Liver (tissue), 9 donors: ENCODE measurements around the gene CFAP69. TPM values are rescaled to one million over a fixed set of nuclear protein-coding genes. Genes with fewer than 3 reads are reported as not detected.

Experiments
- DNase-seq: peaks from one replicate; pipeline ENCODE4 v3.0.0-alpha.2; 2017; ENCODE audit warnings: low spot score
- H3K27ac ChIP-seq, 2 donors: one replicate each; pipeline ENCODE4 v1.7.0; 2013; ENCODE audit warnings: inconsistent platforms in 2 of 2, low read length in 2 of 2, control low read depth in 1 of 2, low read depth in 1 of 2, mild to moderate bottlenecking in 1 of 2
- H3K27me3 ChIP-seq, 4 donors: one replicate each; pipeline versions ENCODE4 v1.6.1 to v1.7.0; 2013; ENCODE audit warnings: low read length in 3 of 4, inconsistent platforms in 1 of 4, mild to moderate bottlenecking in 1 of 4, moderate library complexity in 1 of 4; ENCODE audit not compliant: control insufficient read depth in 4 of 4, insufficient read depth in 4 of 4
- H3K36me3 ChIP-seq, 4 donors: one replicate each; pipeline versions ENCODE4 v1.6.1 to v1.7.0; 2013; ENCODE audit warnings: low read length in 3 of 4, mild to moderate bottlenecking in 3 of 4, low read depth in 1 of 4, moderate library complexity in 1 of 4; ENCODE audit not compliant: control insufficient read depth in 4 of 4, insufficient read depth in 3 of 4
- H3K4me1 ChIP-seq, 4 donors: one replicate each; pipeline versions ENCODE4 v1.6.1 to v1.7.0; 2013; ENCODE audit warnings: low read length in 3 of 4, mild to moderate bottlenecking in 3 of 4, moderate library complexity in 1 of 4; ENCODE audit not compliant: control insufficient read depth in 4 of 4, insufficient read depth in 4 of 4
- H3K4me3 ChIP-seq, 3 donors: one replicate each; pipeline versions ENCODE4 v1.6.1 to v1.7.0; 2013; ENCODE audit warnings: low read length in 3 of 3, control low read depth in 1 of 3, low read depth in 1 of 3, mild to moderate bottlenecking in 1 of 3
- H3K9ac ChIP-seq, 2 donors: one replicate each; pipeline ENCODE4 v1.7.0; 2013; ENCODE audit warnings: low read length in 2 of 2, mild to moderate bottlenecking in 2 of 2, moderate library complexity in 2 of 2, control low read depth in 1 of 2, low read depth in 1 of 2
- H3K9me3 ChIP-seq, 4 donors: one replicate each; pipeline versions ENCODE4 v1.6.1 to v1.7.0; 2013; ENCODE audit warnings: low read length in 3 of 4; ENCODE audit not compliant: control insufficient read depth in 4 of 4
- EGR1 ChIP-seq, 2 donors: IDR thresholded peaks; 2 replicates each; pipeline ENCODE4 v1.6.1; 2016 to 2018; ENCODE audit warnings: antibody characterized with exemption in 2 of 2, low read depth in 2 of 2
- FOXA1 ChIP-seq: IDR thresholded peaks from 2 replicates; pipeline ENCODE4 v1.6.1; 2016; ENCODE audit warnings: antibody characterized with exemption
- HNF4A ChIP-seq, 2 donors: conservative IDR thresholded peaks; 2 replicates each; pipeline ENCODE4 v1.6.1; 2016; ENCODE audit warnings: antibody characterized with exemption in 2 of 2, mild to moderate bottlenecking in 2 of 2
- NR2F2 ChIP-seq: IDR thresholded peaks from 2 replicates; pipeline ENCODE4 v1.6.1; 2016; ENCODE audit warnings: antibody characterized with exemption
- RAD21 ChIP-seq, 2 donors: IDR thresholded peaks; 2 replicates each; pipeline ENCODE4 v1.6.1; 2016; ENCODE audit warnings: antibody characterized with exemption in 2 of 2, mild to moderate bottlenecking in 2 of 2
- RXRA ChIP-seq, 2 donors: IDR thresholded peaks; 2 replicates each; pipeline ENCODE4 v1.6.1; 2017 to 2018; ENCODE audit warnings: antibody characterized with exemption in 2 of 2, mild to moderate bottlenecking in 1 of 2
- SP1 ChIP-seq: IDR thresholded peaks from 2 replicates; pipeline ENCODE4 v1.6.1; 2018; ENCODE audit warnings: antibody characterized with exemption, mild to moderate bottlenecking
- YY1 ChIP-seq: IDR thresholded peaks from 2 replicates; pipeline ENCODE4 v1.6.1; 2016; ENCODE audit warnings: antibody characterized with exemption, mild to moderate bottlenecking
- WGBS: extraction: QIAGEN DNeasy Blood & Tissue Kit; methylation state at CpG from one replicate; pipeline ENCODE4 v1.1.7; 2013; 5-methylcytosine and 5-hydroxymethylcytosine counted together
- polyA plus RNA-seq, 2 donors: library from polyadenylated mRNA; stranded (reverse) in 1 of 2; unstranded in 1 of 2; fragments of 200-250 nt in 1 of 2; fragments of >200 nt in 1 of 2; fragmentation: Nextera tagmentation in 1 of 2; extraction: Ambion mirVana in 1 of 2; gene quantifications; one replicate each; pipeline versions ENCODE4 v1.2.1 to v1.2.3, GENCODE V29; 2013 to 2015
- total RNA-seq, 2 donors: library from RNA; depleted of rRNA; stranded (reverse); fragments of >200 nt; gene quantifications; one replicate each; pipeline ENCODE4 v1.2.3, GENCODE V29; 2014
- TF ChIP-seq, protein P1 (sequence below): IDR thresholded peaks from 2 replicates; pipeline ENCODE4 v1.6.1; 2016; ENCODE audit warnings: antibody characterized with exemption, mild to moderate bottlenecking
- TF ChIP-seq, protein P2 (sequence below): fragments of 150-350 bp; IDR thresholded peaks from 2 replicates; pipeline ENCODE4 v1.5.1; 2017; ENCODE audit warnings: improper control_type of control experiment, low read depth, low read length; ENCODE audit not compliant: missing input control
- TF ChIP-seq, protein P3 (sequence below): IDR thresholded peaks from 2 replicates; pipeline ENCODE4 v1.6.1; 2016; ENCODE audit warnings: antibody characterized with exemption
- TF ChIP-seq, protein P4 (sequence below): IDR thresholded peaks from 2 replicates; pipeline ENCODE4 v1.6.1; 2016; ENCODE audit warnings: antibody characterized with exemption
- donor health status: healthy.
- donor health status: healthy.
- donor health status: healthy.
- donor health status: healthy.
- donor health status: healthy.

CFAP69 gene
- total and polyA plus RNA-seq, 4 donors: 1.2 to 11.7 (median 4.1) TPM

DNA sequence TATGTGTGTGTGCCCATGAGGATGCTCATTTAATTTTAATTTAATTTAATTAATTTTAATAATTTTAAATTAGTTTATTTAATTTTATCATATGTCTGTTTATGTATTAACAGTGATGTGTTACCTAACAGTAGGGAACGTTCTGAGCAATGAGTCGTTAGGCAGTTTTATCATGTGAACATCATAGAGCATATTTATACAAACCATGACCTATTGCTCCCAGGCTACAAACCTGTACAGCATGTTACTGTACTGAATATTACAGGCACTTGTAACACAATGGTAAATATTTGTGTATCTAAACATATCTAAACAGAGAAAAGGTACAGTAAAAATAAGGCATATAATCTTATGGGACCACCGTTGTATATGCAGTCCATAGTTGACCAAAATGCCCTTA, 13.7 kb upstream of the CFAP69 start:
- Histone ChIP-seq H3K36me3 (no peaks in the 10 kb centered on the region), H3K4me1 (peaks cover 0 to 2% (median under 1%) of the 10 kb centered on the region in 4 donors), H3K9ac (no peak overlapping the region), H3K27me3 (no peaks in the 10 kb centered on the region), H3K4me3 (no peak overlapping the region), H3K27ac (no peak overlapping the region), H3K9me3 (no peaks in the 10 kb centered on the region)
- DNase-seq: no peak
- no peak for TF ChIP-seq RAD21 (IDR thresholded peaks at IDR 0.05)
- WGBS: 52% methylated on average over 3 of the region's 3 CpGs

DNA sequence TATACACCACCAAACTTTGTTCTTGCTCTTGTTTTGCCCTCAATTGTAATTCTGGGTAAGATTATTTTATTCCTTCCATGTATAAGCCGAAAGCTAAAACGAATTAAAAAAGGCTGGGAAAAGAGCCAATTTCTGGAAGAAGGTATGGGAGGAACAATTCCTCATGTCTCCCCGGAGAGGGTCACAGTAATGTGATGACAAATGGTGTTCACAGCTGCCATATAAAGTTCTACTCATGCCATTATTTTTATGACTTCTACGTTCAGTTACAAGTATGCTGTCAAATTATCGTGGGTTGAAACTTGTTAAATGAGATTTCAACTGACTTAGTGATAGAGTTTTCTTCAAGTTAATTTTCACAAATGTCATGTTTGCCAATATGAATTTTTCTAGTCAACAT, 12.5 kb upstream of the CFAP69 start:
- TF ChIP-seq SP1 (no peak), FOXA1 (no peak), RAD21 (IDR thresholded peaks at IDR 0.05) (no peak), EGR1 (IDR thresholded peaks at IDR 0.05; ENCODE audit: low read depth in 2 of 2) (no peak)
- TF ChIP-seq, protein P1, sequence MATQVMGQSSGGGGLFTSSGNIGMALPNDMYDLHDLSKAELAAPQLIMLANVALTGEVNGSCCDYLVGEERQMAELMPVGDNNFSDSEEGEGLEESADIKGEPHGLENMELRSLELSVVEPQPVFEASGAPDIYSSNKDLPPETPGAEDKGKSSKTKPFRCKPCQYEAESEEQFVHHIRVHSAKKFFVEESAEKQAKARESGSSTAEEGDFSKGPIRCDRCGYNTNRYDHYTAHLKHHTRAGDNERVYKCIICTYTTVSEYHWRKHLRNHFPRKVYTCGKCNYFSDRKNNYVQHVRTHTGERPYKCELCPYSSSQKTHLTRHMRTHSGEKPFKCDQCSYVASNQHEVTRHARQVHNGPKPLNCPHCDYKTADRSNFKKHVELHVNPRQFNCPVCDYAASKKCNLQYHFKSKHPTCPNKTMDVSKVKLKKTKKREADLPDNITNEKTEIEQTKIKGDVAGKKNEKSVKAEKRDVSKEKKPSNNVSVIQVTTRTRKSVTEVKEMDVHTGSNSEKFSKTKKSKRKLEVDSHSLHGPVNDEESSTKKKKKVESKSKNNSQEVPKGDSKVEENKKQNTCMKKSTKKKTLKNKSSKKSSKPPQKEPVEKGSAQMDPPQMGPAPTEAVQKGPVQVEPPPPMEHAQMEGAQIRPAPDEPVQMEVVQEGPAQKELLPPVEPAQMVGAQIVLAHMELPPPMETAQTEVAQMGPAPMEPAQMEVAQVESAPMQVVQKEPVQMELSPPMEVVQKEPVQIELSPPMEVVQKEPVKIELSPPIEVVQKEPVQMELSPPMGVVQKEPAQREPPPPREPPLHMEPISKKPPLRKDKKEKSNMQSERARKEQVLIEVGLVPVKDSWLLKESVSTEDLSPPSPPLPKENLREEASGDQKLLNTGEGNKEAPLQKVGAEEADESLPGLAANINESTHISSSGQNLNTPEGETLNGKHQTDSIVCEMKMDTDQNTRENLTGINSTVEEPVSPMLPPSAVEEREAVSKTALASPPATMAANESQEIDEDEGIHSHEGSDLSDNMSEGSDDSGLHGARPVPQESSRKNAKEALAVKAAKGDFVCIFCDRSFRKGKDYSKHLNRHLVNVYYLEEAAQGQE: no peak
- H3K27me3 ChIP-seq: no peaks in the 10 kb centered on the region
- no peaks in the 10 kb centered on the region for H3K9me3 ChIP-seq
- H3K27ac ChIP-seq: no peak overlapping the region
- H3K4me3 ChIP-seq: no peak overlapping the region
- H3K4me1 ChIP-seq: peaks cover 0 to 2% (median under 1%) of the 10 kb centered on the region in 4 donors
- no peaks in the 10 kb centered on the region for H3K36me3 ChIP-seq
- DNase-seq: no peak
- H3K9ac ChIP-seq: no peak overlapping the region
- WGBS: 79% methylated on average over 5 of the region's 5 CpGs

DNA sequence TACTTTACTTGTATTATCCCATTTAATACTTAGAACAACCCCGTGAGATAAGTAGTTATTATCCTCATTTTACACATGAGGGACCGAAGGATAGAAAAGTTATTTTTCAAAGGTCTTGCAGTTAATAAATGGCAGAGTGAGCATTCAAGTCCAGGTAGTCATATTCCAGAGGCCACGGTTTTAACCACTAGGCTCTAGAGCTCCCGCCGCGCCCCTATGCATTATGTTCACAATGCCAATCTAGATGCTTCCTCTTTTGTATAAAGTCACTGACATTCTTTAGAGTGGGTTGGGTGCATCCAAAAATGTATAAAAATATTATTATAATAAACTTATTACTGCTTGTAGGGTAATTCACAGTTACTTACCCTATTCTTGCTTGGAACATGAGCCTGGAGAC, 11.4 kb upstream of the CFAP69 start:
- Histone ChIP-seq H3K4me3 (no peak overlapping the region), H3K9ac (no peak overlapping the region), H3K27ac (no peak overlapping the region), H3K27me3 (no peaks in the 10 kb centered on the region), H3K4me1 (peaks cover 0 to 2% (median under 1%) of the 10 kb centered on the region in 4 donors), H3K36me3 (no peaks in the 10 kb centered on the region), H3K9me3 (no peaks in the 10 kb centered on the region)
- no peak for TF ChIP-seq RAD21 (IDR thresholded peaks at IDR 0.05)
- no peak for TF ChIP-seq FOXA1
- TF ChIP-seq RXRA (IDR thresholded peaks at IDR 0.05): no peak
- no peak for TF ChIP-seq HNF4A (conservative IDR thresholded peaks at IDR 0.05)
- TF ChIP-seq, protein P2, sequence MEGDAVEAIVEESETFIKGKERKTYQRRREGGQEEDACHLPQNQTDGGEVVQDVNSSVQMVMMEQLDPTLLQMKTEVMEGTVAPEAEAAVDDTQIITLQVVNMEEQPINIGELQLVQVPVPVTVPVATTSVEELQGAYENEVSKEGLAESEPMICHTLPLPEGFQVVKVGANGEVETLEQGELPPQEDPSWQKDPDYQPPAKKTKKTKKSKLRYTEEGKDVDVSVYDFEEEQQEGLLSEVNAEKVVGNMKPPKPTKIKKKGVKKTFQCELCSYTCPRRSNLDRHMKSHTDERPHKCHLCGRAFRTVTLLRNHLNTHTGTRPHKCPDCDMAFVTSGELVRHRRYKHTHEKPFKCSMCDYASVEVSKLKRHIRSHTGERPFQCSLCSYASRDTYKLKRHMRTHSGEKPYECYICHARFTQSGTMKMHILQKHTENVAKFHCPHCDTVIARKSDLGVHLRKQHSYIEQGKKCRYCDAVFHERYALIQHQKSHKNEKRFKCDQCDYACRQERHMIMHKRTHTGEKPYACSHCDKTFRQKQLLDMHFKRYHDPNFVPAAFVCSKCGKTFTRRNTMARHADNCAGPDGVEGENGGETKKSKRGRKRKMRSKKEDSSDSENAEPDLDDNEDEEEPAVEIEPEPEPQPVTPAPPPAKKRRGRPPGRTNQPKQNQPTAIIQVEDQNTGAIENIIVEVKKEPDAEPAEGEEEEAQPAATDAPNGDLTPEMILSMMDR: no peak
- TF ChIP-seq NR2F2: no peak
- TF ChIP-seq, protein P3, sequence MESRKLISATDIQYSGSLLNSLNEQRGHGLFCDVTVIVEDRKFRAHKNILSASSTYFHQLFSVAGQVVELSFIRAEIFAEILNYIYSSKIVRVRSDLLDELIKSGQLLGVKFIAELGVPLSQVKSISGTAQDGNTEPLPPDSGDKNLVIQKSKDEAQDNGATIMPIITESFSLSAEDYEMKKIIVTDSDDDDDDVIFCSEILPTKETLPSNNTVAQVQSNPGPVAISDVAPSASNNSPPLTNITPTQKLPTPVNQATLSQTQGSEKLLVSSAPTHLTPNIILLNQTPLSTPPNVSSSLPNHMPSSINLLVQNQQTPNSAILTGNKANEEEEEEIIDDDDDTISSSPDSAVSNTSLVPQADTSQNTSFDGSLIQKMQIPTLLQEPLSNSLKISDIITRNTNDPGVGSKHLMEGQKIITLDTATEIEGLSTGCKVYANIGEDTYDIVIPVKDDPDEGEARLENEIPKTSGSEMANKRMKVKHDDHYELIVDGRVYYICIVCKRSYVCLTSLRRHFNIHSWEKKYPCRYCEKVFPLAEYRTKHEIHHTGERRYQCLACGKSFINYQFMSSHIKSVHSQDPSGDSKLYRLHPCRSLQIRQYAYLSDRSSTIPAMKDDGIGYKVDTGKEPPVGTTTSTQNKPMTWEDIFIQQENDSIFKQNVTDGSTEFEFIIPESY: no peak
- no peak for TF ChIP-seq YY1
- TF ChIP-seq, protein P4, sequence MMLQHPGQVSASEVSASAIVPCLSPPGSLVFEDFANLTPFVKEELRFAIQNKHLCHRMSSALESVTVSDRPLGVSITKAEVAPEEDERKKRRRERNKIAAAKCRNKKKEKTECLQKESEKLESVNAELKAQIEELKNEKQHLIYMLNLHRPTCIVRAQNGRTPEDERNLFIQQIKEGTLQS: no peak
- 96% methylated on average over 6 of the region's 6 CpGs for WGBS
- no peak for DNase-seq
